Caco-2 (cell line): ENCODE results near the gene CPA5. TPM values are rescaled to one million over a fixed set of nuclear protein-coding genes. Genes with fewer than 3 reads are reported as not detected.

Source experiments
- BruUV-seq: library from RNA; stranded (reverse); fragments of 400-500 nt; replicated peaks from 2 replicates; lab custom pipeline; 2021; lab: Mats Ljungman, UMichigan
- CTCF ChIA-PET: fragments of 300-600 bp; sonication (Branson Sonifier 250); formaldehyde crosslinking; loops from one replicate; lab custom pipeline; 2022; ENCODE audit warnings: antibody characterized with exemption; lab: Charles Lee
- POLR2A ChIA-PET: fragments of 300-600 bp; sonication (Branson Sonifier 250); formaldehyde crosslinking; loops from one replicate; lab custom pipeline; 2022; ENCODE audit warnings: antibody characterized with exemption; lab: Charles Lee
- DNase-seq, 2 experiments: peaks; one replicate each; pipeline versions ENCODE4 v3.0.0 to v3.0.0-alpha.2; 2020 to 2022
- H3K27me3 ChIP-seq: replicated peaks from 2 replicates; pipeline ENCODE4 v1.6.0; 2011; ENCODE audit warnings: low read length; ENCODE audit not compliant: control insufficient read depth, insufficient read depth
- H3K36me3 ChIP-seq: 2 replicates; pipeline ENCODE4 v1.5.1; 2011; ENCODE audit warnings: low read length; ENCODE audit not compliant: control insufficient read depth, insufficient read depth
- H3K4me1 ChIP-seq: fragments of 250-450 bp; sonication (Bioruptor Pico); 2 replicates; pipeline ENCODE4 v1.5.1; 2020; ENCODE audit warnings: mild to moderate bottlenecking
- H3K4me3 ChIP-seq: 2 replicates; pipeline ENCODE4 v1.5.1; 2011; ENCODE audit warnings: low read depth, mild to moderate bottlenecking, control low read depth, low read length
- H3K9me3 ChIP-seq: fragments of 250-450 bp; sonication (Bioruptor Pico); 2 replicates; pipeline ENCODE4 v1.5.1; 2020; ENCODE audit warnings: mild to moderate bottlenecking, moderate library complexity
- H3K27ac Mint-ChIP-seq: one replicate; pipeline ENCODE4 v1.8.0; 2022; ENCODE audit warnings: mixed read lengths; ENCODE audit not compliant: unreplicated experiment
- H3K27me3 Mint-ChIP-seq: one replicate; pipeline ENCODE4 v1.8.0; 2022; ENCODE audit warnings: mixed read lengths; ENCODE audit not compliant: insufficient read depth, unreplicated experiment
- H3K36me3 Mint-ChIP-seq: one replicate; pipeline ENCODE4 v1.8.0; 2022; ENCODE audit warnings: mild to moderate bottlenecking, mixed read lengths; ENCODE audit not compliant: insufficient read depth, unreplicated experiment
- H3K4me1 Mint-ChIP-seq: one replicate; pipeline ENCODE4 v1.8.0; 2022; ENCODE audit warnings: low read depth, mixed read lengths; ENCODE audit not compliant: unreplicated experiment
- H3K4me3 Mint-ChIP-seq: one replicate; pipeline ENCODE4 v1.8.0; 2022; ENCODE audit warnings: mild to moderate bottlenecking, moderate library complexity, mixed read lengths; ENCODE audit not compliant: unreplicated experiment
- H3K9me3 Mint-ChIP-seq: one replicate; pipeline ENCODE4 v1.8.0; 2022; ENCODE audit warnings: mixed read lengths; ENCODE audit not compliant: unreplicated experiment
- CTCF ChIP-seq, 2 experiments: fragments of 200-600 bp in 1 of 2; IDR thresholded peaks; 1 replicate in 1 of 2; 2 replicates in 1 of 2; pipeline versions ENCODE4 v1.5.1 to v1.8.0; 2011 to 2022; ENCODE audit warnings: antibody characterized with exemption in 1 of 2, control low read depth in 1 of 2, inconsistent platforms in 1 of 2, low read depth in 1 of 2, low read length in 1 of 2, mild to moderate bottlenecking in 1 of 2, moderate library complexity in 1 of 2; ENCODE audit not compliant: insufficient read depth in 1 of 2, severe bottlenecking in 1 of 2, unreplicated experiment in 1 of 2
- intact Hi-C: fragments of 100-400 bp; cut with micrococcal nuclease; formaldehyde crosslinking; loops from one replicate; pipeline ENCODE4 v1.10.0; 2022; ENCODE audit not compliant: unreplicated experiment
- total RNA-seq: library from RNA; stranded (reverse); gene quantifications from 2 replicates; pipeline ENCODE4 v1.2.3, GENCODE V29; 2022

The CPA5 gene
- total RNA-seq, 1 experiment from 2014 or later, result not detected

- CTCF ChIA-PET, result no interaction called here
- no TSS peak for BruUV-seq
- no peaks in the 10 kb centered on the region for H3K27me3 ChIP-seq
Observed at GRCh38 chr7:130384841-130385599, 40.4 kb downstream of the CPA5 start.

GRCh38 chr7:130385600-130386066 lies 41.0 kb downstream of the CPA5 start:
- ChIA-PET CTCF (no interaction called here), POLR2A (no interaction called here)
- Mint-ChIP-seq H3K9me3 (no peaks in the 10 kb centered on the region), H3K4me1 (no peaks in the 10 kb centered on the region), H3K27me3 (no peaks in the 10 kb centered on the region), H3K36me3 (no peaks in the 10 kb centered on the region), H3K27ac (no peak overlapping the region), H3K4me3 (no peak overlapping the region)
- TF ChIP-seq CTCF (IDR thresholded peaks at IDR 0.05; ENCODE audit: insufficient read depth in 1 of 2, low read depth in 1 of 2, low read length in 1 of 2, severe bottlenecking in 1 of 2, unreplicated experiment in 1 of 2), result no peak
- Histone ChIP-seq H3K36me3 (no peaks in the 10 kb centered on the region), H3K4me1 (no peaks in the 10 kb centered on the region), H3K4me3 (no peak overlapping the region), H3K9me3 (no peaks in the 10 kb centered on the region), H3K27me3 (no peaks in the 10 kb centered on the region)
- intact Hi-C loops, result no loop called here
- DNase-seq, result no peak
- no TSS peak for BruUV-seq

More at GRCh38 chr7:130384841-130385599, 40.4 kb downstream of the CPA5 start:
- Histone ChIP-seq H3K4me1 (no peaks in the 10 kb centered on the region), H3K4me3 (no peak overlapping the region), H3K36me3 (no peaks in the 10 kb centered on the region), H3K9me3 (no peaks in the 10 kb centered on the region)
- H3K27me3 Mint-ChIP-seq, result no peaks in the 10 kb centered on the region
- POLR2A ChIA-PET, result no interaction called here
- no peak overlapping the region for H3K27ac Mint-ChIP-seq
- intact Hi-C loops, result no loop called here
- H3K9me3 Mint-ChIP-seq, result no peaks in the 10 kb centered on the region
- no peak for TF ChIP-seq CTCF (IDR thresholded peaks at IDR 0.05; ENCODE audit: insufficient read depth in 1 of 2, low read depth in 1 of 2, low read length in 1 of 2, severe bottlenecking in 1 of 2, unreplicated experiment in 1 of 2)
- no peaks in the 10 kb centered on the region for H3K36me3 Mint-ChIP-seq
- H3K4me1 Mint-ChIP-seq, result no peaks in the 10 kb centered on the region
- no peak overlapping the region for H3K4me3 Mint-ChIP-seq
- no peak for DNase-seq

- no peaks in the 10 kb centered on the region for H3K9me3 Mint-ChIP-seq
- no peak for TF ChIP-seq CTCF (IDR thresholded peaks at IDR 0.05; ENCODE audit: insufficient read depth in 1 of 2, low read depth in 1 of 2, low read length in 1 of 2, severe bottlenecking in 1 of 2, unreplicated experiment in 1 of 2)
- DNase-seq, result no peak
- Histone ChIP-seq H3K36me3 (no peaks in the 10 kb centered on the region), H3K27me3 (no peaks in the 10 kb centered on the region), H3K4me1 (peaks cover 4% of the 10 kb centered on the region), H3K9me3 (no peaks in the 10 kb centered on the region), H3K4me3 (no peak overlapping the region)
- ChIA-PET CTCF (no interaction called here), POLR2A (no interaction called here)
- intact Hi-C loops, result no loop called here
- no peaks in the 10 kb centered on the region for H3K4me1 Mint-ChIP-seq
- no peak overlapping the region for H3K4me3 Mint-ChIP-seq
- H3K36me3 Mint-ChIP-seq, result no peaks in the 10 kb centered on the region
- H3K27ac Mint-ChIP-seq, result no peak overlapping the region
- H3K27me3 Mint-ChIP-seq, result no peaks in the 10 kb centered on the region
- no TSS peak for BruUV-seq
Observed at GRCh38 chr7:130386876-130387275, 42.3 kb downstream of the CPA5 start.
